ENCODE data around the gene MMP20. TPM values are rescaled to one million over a fixed set of nuclear protein-coding genes. Genes with fewer than 3 reads are reported as not detected.

The MMP20 gene
- total RNA-seq, 1 experiment from 2014 or later = not detected

GRCh38 chr11:102623128-102623527 is 2.0 kb downstream of the MMP20 start:
- DNase-seq (ENCODE audit: low read depth) = no peak

GRCh38 chr11:102622258-102622657 is 2.9 kb downstream of the MMP20 start:
- DNase-seq (ENCODE audit: low read depth) = no peak

GRCh38 chr11:102620818-102621561 is 4.1 kb downstream of the MMP20 start:
- DNase-seq (ENCODE audit: low read depth) = peak; percentile 91

DNA sequence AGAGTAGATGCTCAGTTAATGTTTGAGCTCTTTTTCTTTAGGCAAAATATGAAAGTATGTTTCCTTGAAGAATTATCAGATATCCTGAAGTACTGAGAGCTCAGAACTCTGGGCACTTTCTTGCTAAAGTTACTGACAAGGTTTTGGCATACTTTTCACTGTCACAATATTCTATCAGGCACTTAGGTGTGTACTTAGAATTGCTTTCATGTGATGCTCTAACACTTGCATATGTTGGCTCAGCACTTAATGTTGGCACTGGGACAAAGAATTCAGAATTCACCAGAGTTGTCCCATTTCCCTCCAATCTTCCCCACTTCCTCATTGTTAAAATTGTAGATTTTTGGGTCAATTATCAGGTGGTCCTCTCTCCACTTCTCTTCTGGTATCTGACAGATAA is 5.0 kb downstream of the MMP20 start:
- DNase-seq (ENCODE audit: low read depth) = no peak

- DNase-seq (ENCODE audit: low read depth) = no peak
Measured at GRCh38 chr11:102617466-102618008, 7.6 kb downstream of the MMP20 start.

DNA sequence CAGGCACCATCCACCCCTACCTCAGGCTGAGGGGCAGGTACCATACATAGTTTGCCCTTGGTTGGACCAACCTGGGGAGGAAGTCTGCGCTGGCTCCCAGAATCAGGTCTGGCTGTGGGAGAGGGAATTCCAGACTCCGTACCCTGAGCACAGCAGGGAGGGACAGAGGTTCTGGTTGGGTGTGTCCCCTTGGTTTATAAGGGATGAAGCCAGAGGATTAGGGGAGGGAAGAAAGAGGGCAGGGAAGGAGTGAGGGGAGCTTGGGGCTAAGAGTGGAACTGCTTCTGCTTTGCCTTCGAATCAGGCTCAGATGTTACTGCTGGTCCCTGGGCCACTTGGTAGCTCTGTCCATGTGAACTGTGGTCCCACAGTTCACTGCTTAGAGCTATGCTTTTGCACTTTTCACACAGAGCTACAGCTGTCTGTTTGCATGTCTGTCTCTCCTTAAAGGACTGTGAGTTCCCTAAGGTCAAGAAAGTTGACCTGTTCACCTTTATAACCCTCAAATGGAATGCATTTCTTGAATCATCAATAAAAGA is 9.2 kb downstream of the MMP20 start:
- DNase-seq (ENCODE audit: low read depth) = no peak

DNA sequence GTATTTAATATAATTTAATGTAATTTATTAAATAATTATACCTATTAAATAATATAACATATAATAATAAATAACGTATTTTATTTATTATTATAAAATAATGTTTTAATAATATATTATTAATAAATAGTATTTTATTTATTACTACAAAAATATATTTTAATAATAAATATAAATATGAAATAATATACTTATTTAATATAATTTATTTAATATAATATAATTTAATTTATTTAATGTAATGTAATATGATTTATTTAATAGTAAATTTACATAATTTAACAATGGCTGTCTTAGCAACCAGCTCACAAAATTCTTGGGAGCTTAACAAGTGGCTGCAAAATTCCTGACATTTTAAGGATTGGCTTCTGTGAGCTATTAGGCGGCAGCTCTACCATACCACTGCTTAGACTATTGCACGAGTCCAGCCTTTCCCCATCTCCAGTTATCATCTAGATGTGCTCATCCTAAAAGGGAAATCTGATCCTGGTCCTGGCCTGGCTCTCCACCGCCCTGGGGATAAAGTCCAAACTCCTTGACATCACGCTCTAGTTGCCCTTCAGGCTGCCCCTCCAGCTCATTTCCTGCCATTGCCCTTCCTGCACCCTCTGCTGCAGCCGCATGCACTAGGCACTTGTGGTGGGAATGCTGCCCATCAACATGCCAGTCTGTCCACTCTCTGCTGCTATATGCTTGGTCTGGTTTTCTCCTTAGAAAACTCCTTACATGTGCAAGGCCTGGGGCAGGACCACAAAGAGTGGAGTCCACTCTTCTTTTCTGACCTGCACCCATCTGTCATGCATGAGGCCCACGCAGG is 9.8 kb downstream of the MMP20 start:
- DNase-seq (ENCODE audit: low read depth) = peak; percentile 37

DNA sequence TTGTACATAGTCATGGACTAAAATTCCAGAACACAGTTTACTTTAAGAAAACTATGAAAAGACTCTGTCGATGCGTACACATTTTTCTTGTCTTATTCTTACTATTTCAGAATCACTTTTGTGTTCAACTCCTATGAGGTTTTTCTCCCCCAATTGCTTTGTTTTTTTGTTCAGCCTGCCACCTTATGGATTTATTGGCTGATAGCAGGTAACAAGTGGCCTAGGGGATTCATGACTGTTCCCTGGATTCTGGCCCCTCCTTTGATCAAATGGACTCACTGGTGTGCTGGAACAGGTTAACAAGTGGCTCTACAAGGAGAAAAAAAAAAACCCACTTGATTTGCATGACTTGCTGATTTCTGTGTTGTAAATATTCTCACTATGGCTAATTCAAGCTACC is 10.6 kb downstream of the MMP20 start:
- no peak for DNase-seq (ENCODE audit: low read depth)

- no peak for DNase-seq (ENCODE audit: low read depth)
Measured at GRCh38 chr11:102614031-102614430, 11.1 kb downstream of the MMP20 start.

DNA sequence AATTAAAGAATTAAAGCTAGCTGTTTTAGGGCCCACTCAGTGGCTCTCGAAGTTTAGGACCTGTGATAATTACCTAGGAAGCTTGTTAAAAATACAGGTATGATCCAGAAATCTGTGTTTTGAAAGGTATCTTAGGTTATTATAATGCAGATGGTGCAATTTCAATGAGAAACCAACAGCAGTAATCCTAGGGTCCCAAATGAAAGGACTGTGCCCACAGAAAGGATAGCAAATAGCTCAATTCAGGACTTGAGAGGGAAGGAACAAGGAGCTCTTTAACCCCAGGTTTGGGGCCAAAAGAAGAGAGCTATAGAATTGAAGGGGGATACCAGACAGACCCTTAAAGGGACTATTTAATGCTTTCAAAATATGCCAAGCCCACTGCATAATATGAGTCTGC is 11.7 kb downstream of the MMP20 start:
- no peak for DNase-seq (ENCODE audit: low read depth)

DNA sequence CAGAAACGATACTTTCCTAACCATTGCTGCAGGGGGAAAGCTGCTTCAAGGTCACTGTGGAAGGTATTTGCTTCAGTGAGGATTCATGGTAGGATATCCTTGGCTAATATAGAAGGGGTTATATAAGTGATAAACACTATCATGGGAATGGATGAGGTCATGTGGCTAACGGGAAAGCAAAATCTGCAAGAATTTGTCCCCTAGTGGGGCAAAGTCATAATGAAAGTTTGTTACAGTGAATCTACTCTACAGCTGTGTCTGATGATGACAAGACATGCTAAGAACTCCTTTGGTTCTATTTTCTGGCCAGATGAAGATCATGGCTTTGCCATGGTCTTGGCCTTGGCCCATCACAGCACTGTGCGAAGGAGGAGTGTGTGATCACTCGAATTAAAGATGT is 13.8 kb downstream of the MMP20 start:
- no peak for DNase-seq (ENCODE audit: low read depth)

DNA sequence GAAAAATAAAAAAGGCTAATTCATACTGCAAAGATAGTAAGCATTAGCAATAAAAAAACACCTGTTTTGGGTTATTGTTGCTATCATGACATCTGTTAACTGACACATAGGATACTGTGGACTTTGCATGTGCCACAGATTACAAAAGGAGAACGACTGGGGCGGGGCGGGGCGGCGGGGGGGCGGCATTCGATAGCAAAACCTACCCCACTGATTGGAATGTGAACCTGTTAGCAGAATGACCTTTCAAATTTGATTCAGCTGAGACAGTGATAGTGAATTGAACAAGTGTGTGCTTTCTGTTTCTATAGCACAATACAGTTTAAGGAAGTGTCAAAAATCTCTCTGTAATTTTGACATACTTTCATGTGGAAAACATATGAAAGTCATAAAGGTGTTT is 14.9 kb downstream of the MMP20 start:
- no peak for DNase-seq (ENCODE audit: low read depth)

DNA sequence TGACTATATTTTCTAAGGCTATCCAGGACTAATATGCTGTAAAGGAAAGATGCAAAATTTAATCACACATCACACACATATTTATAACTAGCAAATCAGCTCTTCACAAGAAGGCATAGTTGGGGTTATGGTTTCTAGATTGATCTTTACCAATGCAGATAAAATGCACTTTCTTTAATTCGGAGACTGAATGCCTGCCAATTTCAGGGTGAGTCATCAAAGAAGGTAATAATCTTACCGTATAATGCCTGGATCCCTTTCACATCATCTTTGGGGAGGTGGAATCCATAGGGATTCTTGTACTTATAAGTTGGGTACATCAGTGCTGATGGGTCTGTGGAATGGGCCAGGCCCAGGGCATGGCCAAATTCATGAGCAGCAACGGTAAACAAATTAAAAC is 16.4 kb downstream of the MMP20 start:
- DNase-seq (ENCODE audit: low read depth) = no peak

DNA sequence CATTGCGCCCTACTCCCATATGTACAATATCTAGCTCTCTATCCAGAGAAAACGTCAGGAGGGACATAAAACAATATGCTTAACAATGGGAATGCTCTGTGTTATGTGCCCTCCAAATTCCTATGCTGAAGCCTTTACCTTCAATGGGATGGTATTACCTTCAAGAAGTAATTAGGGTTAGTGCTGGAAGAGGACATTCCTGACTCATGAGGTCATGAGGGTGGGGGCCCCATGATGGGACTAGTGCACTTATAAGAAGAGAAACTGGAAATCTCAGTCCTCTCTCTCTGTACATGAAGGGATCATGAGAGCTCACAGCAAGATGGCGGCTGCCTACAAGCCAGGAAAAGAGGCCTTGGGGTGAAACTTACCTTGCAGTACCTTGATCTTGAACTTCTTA is 20.3 kb downstream of the MMP20 start:
- peak; percentile 41 for DNase-seq (ENCODE audit: low read depth)

DNA sequence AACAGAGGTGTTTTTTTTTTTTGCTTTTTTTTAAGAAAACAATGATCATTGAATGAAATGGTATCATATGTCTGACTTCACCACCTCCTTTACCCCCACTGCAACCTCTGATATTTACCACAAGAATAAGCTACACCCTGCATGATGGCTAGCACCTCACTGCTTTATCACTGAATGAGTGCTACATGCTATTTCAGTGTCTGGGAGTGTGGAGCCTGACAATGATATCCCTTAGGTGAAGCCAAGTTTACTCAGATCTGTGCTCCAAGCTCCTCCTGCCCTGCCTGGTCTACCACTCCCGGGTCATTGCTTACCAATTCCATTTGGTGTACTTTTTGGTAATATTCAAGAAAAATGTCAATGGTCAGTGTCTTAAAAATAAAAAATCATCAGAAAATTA is 21.1 kb downstream of the MMP20 start:
- no peak for DNase-seq (ENCODE audit: low read depth)

- no peak for DNase-seq (ENCODE audit: low read depth)
Measured at GRCh38 chr11:102603576-102603975, 21.6 kb downstream of the MMP20 start.

DNA sequence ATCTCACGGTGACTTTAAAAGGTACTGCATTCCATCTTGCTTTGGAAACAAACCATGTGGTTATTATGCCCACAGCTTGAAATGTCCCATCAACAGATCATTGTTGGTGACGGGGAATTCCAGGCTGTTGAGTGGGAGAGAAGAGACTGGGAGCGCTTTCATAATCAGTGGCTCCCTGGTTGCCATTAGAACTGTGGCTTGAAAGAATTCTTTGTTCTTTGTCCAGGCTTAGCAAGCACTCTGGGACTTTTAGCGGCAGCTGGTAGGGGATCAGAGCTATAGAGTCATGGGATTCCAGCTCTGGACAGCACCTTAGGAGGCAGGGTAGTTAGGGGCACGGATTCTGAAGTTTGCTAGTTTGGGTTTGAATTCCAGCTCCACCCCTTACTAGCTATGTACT is 22.0 kb downstream of the MMP20 start:
- DNase-seq (ENCODE audit: low read depth) = peak; percentile 90

- DNase-seq (ENCODE audit: low read depth) = no peak
Measured at GRCh38 chr11:102600666-102601065, 24.5 kb downstream of the MMP20 start.

GRCh38 chr11:102599642-102600261 is 25.4 kb downstream of the MMP20 start:
- peak; percentile 89 for DNase-seq (ENCODE audit: low read depth)

DNA sequence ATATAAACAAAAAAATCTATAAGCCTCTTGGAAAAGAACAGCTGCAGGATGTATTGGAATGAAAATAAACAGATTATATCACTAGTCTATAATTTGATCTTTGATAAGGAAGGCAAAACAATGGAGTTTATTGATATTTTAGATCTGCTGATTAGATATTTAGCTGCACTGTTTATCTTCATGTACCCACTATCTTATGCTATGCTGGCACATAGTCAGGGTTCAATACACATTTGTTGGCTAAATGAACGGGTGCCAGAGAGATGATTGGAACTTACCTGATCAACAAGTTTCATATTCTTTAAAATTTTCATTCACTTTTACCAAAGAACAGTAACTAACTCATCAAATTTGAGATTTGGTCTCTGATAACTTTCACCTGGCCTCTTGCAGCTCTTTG is 26.9 kb downstream of the MMP20 start:
- no peak for DNase-seq (ENCODE audit: low read depth)

GRCh38 chr11:102596578-102596977 is 28.6 kb downstream of the MMP20 start:
- DNase-seq (ENCODE audit: low read depth) = no peak

Data from Daoy (cell line).